Right lobe of liver (tissue), 4 donors: ENCODE measurements around the gene PPBP.

Experiments used
- CTCF ChIP-seq, 4 donors: fragments of 200-600 bp in 3 of 4; fragments of 450-650 bp in 1 of 4; IDR thresholded peaks; one replicate each; pipeline versions ENCODE4 v1.5.1 to v1.8.0; 2016 to 2022; ENCODE audit warnings: antibody characterized with exemption in 4 of 4, mild to moderate bottlenecking in 2 of 4
- POLR2A ChIP-seq: fragments of 450-650 bp; IDR thresholded peaks from one replicate; pipeline ENCODE4 v1.6.1; 2017; ENCODE audit warnings: antibody characterized with exemption, mild to moderate bottlenecking
- donor health status: DM: no; HTN: no; CAD: no.
- donor health status: DM: no; HTN: no; CAD: no.
- donor health status: DM: no; HTN: yes; CAD: no.

GRCh38 chr4:73979407-73979957 is 8.5 kb downstream of the PPBP start:
- no peak for TF ChIP-seq CTCF (IDR thresholded peaks at IDR 0.05)
- no peak for TF ChIP-seq POLR2A
